H9 (cell line): Measurements from ENCODE around the gene PRDM1. TPM values are rescaled to one million over a fixed set of nuclear protein-coding genes. Genes with fewer than 3 reads are reported as not detected.

ENCODE experiments used
- DNase-seq: peaks from one replicate; pipeline ENCODE4 v3.0.0-alpha.2; 2017
- H2AFZ ChIP-seq: one replicate; pipeline ENCODE4 v1.6.1; 2013; ENCODE audit warnings: mild to moderate bottlenecking, low read length, control low read depth, moderate library complexity
- H2AK5ac ChIP-seq: 2 replicates; pipeline ENCODE4 v1.6.1; 2013; ENCODE audit warnings: low read length, control low read depth, mixed read lengths; ENCODE audit not compliant: insufficient read length
- H2BK120ac ChIP-seq: one replicate; pipeline ENCODE4 v1.6.1; 2013; ENCODE audit warnings: low read depth, mild to moderate bottlenecking, low read length, control low read depth, inconsistent platforms; ENCODE audit not compliant: poor library complexity, severe bottlenecking
- H2BK12ac ChIP-seq: 2 replicates; pipeline ENCODE4 v1.6.1; 2013; ENCODE audit warnings: low read length, control low read depth, mixed read lengths, low read depth; ENCODE audit not compliant: insufficient read length
- H2BK15ac ChIP-seq: 2 replicates; pipeline ENCODE4 v1.6.1; 2013; ENCODE audit warnings: low read depth, low read length, control low read depth
- H2BK20ac ChIP-seq: one replicate; pipeline ENCODE4 v1.6.1; 2013; ENCODE audit warnings: low read depth, mild to moderate bottlenecking, low read length, control low read depth, inconsistent platforms; ENCODE audit not compliant: poor library complexity, severe bottlenecking
- H2BK5ac ChIP-seq: 2 replicates; pipeline ENCODE4 v1.6.1; 2013; ENCODE audit warnings: low read length, control low read depth, mixed read lengths; ENCODE audit not compliant: insufficient read length
- H3K14ac ChIP-seq: 2 replicates; pipeline ENCODE4 v1.6.1; 2013; ENCODE audit warnings: low read length, control low read depth; ENCODE audit not compliant: insufficient read depth
- H3K18ac ChIP-seq: 2 replicates; pipeline ENCODE4 v1.6.1; 2013; ENCODE audit warnings: low read depth, mild to moderate bottlenecking, mixed read lengths, low read length, control low read depth; ENCODE audit not compliant: insufficient read length
- H3K23ac ChIP-seq: 2 replicates; pipeline ENCODE4 v1.6.1; 2013; ENCODE audit warnings: low read length, control low read depth, mixed read lengths, low read depth; ENCODE audit not compliant: insufficient read length
- H3K23me2 ChIP-seq: 2 replicates; pipeline ENCODE4 v1.6.1; 2013; ENCODE audit warnings: low read depth, mild to moderate bottlenecking, mixed read lengths, low read length, control low read depth; ENCODE audit not compliant: insufficient read length, poor library complexity, severe bottlenecking
- H3K27ac ChIP-seq: 2 replicates; pipeline ENCODE4 v1.5.1; 2013; ENCODE audit warnings: low read length, control low read depth, mixed read lengths, low read depth; ENCODE audit not compliant: insufficient read length
- H3K27me3 ChIP-seq: 2 replicates; pipeline ENCODE4 v1.6.1; 2013; ENCODE audit warnings: low read length, control low read depth, inconsistent platforms; ENCODE audit not compliant: insufficient read depth
- H3K4ac ChIP-seq: 2 replicates; pipeline ENCODE4 v1.6.1; 2013; ENCODE audit warnings: low read depth, mild to moderate bottlenecking, control low read depth, inconsistent platforms, low read length, moderate library complexity
- H3K4me1 ChIP-seq: 2 replicates; pipeline ENCODE4 v1.6.1; 2013; ENCODE audit warnings: low read length, control low read depth, inconsistent platforms; ENCODE audit not compliant: insufficient read depth
- H3K4me2 ChIP-seq: 2 replicates; pipeline ENCODE4 v1.6.1; 2013; ENCODE audit warnings: low read length, control low read depth, mixed read lengths; ENCODE audit not compliant: insufficient read length, insufficient read depth
- H3K56ac ChIP-seq: 2 replicates; pipeline ENCODE4 v1.6.1; 2013; ENCODE audit warnings: low read depth, mild to moderate bottlenecking, mixed read lengths, low read length, control low read depth; ENCODE audit not compliant: insufficient read length
- H3K79me1 ChIP-seq: 2 replicates; pipeline ENCODE4 v1.6.1; 2013; ENCODE audit warnings: low read depth, mild to moderate bottlenecking, moderate library complexity, low read length, control low read depth, inconsistent platforms; ENCODE audit not compliant: insufficient read depth, poor library complexity, severe bottlenecking
- H3K79me2 ChIP-seq: 2 replicates; pipeline ENCODE4 v1.6.1; 2013; ENCODE audit warnings: low read length, control low read depth, inconsistent platforms; ENCODE audit not compliant: insufficient read depth
- H3K9ac ChIP-seq: 2 replicates; pipeline ENCODE4 v1.6.1; 2013; ENCODE audit warnings: low read length, control low read depth, mixed read lengths; ENCODE audit not compliant: insufficient read length; ENCODE audit errors: extremely low read depth
- H3K9me3 ChIP-seq: one replicate; pipeline ENCODE4 v1.6.1; 2013; ENCODE audit warnings: low read depth, low read length, inconsistent platforms; ENCODE audit not compliant: control insufficient read depth
- H3T11ph ChIP-seq: one replicate; pipeline ENCODE4 v1.6.1; 2013; ENCODE audit warnings: mild to moderate bottlenecking, low read length, control low read depth, inconsistent platforms
- H4K20me1 ChIP-seq: one replicate; pipeline ENCODE4 v1.6.1; 2013; ENCODE audit not compliant: control insufficient read depth, insufficient read length, insufficient read depth
- H4K5ac ChIP-seq: 2 replicates; pipeline ENCODE4 v1.6.1; 2013; ENCODE audit warnings: low read depth, mild to moderate bottlenecking, mixed read lengths, low read length, control low read depth; ENCODE audit not compliant: insufficient read length
- H4K8ac ChIP-seq: replicated peaks from 2 replicates; pipeline ENCODE4 v1.6.1; 2013; ENCODE audit warnings: low read length, control low read depth, mixed read lengths, low read depth; ENCODE audit not compliant: insufficient read length
- H4K91ac ChIP-seq: 2 replicates; pipeline ENCODE4 v1.6.1; 2013; ENCODE audit warnings: low read depth, mild to moderate bottlenecking, moderate library complexity, mixed read lengths, low read length, control low read depth; ENCODE audit not compliant: insufficient read length
- H3K27ac Mint-ChIP-seq, 3 experiments: 2 replicates in 2 of 3; 3 replicates in 1 of 3; pipeline ENCODE4 v1.8.0; 2020 to 2021; ENCODE audit warnings: mixed read lengths in 3 of 3, mild to moderate bottlenecking in 1 of 3, moderate library complexity in 1 of 3
- H3K27me3 Mint-ChIP-seq: 2 replicates; pipeline ENCODE4 v1.8.0; 2021; ENCODE audit warnings: low read depth, mild to moderate bottlenecking, moderate library complexity, mixed read lengths
- H3K36me3 Mint-ChIP-seq, 3 experiments: 2 replicates in 2 of 3; 3 replicates in 1 of 3; pipeline ENCODE4 v1.8.0; 2020 to 2021; ENCODE audit warnings: low read depth in 3 of 3, mixed read lengths in 3 of 3; ENCODE audit not compliant: insufficient read depth in 1 of 3
- H3K4me1 Mint-ChIP-seq, 2 experiments: 2 replicates each; pipeline ENCODE4 v1.8.0; 2020; ENCODE audit warnings: mixed read lengths in 2 of 2
- H3K4me3 Mint-ChIP-seq, 2 experiments: 2 replicates in 1 of 2; 3 replicates in 1 of 2; pipeline ENCODE4 v1.8.0; 2020 to 2021; ENCODE audit warnings: mild to moderate bottlenecking in 2 of 2, mixed read lengths in 2 of 2, moderate library complexity in 1 of 2
- H3K9me3 Mint-ChIP-seq, 2 experiments: 2 replicates in 1 of 2; 3 replicates in 1 of 2; pipeline ENCODE4 v1.8.0; 2020; ENCODE audit warnings: mild to moderate bottlenecking in 2 of 2, mixed read lengths in 2 of 2, moderate library complexity in 1 of 2
- CTCF ChIP-seq: fragments of 200-600 bp; sonication (generic); conservative IDR thresholded peaks from 3 replicates; pipeline ENCODE4 v1.8.0; 2021; ENCODE audit warnings: antibody characterized with exemption, mild to moderate bottlenecking
- WGBS: extraction: QIAGEN DNeasy Blood & Tissue Kit; methylation state at CpG from one replicate; pipeline ENCODE4 v1.1.7; 2013; ENCODE audit warnings: missing lambda C conversion rate, low lambda C conversion rate, mixed read lengths; ENCODE audit not compliant: insufficient read length; ENCODE audit errors: extremely low coverage; 5-methylcytosine and 5-hydroxymethylcytosine counted together
- total RNA-seq: library from RNA; stranded (reverse); gene quantifications from 2 replicates; pipeline ENCODE4 v1.2.1, GENCODE V29; 2021

PRDM1 gene
- total RNA-seq, 1 experiment from 2014 or later = 2.9 TPM

GRCh38 chr6:106084106-106084988 lies 1.8 kb upstream of the PRDM1 start:
- Histone ChIP-seq H2AFZ (no peak overlapping the region), H4K8ac (no peak overlapping the region), H3K18ac (no peak overlapping the region), H2BK15ac (no peak overlapping the region), H4K20me1 (no peaks in the 10 kb centered on the region), H2BK20ac (no peak overlapping the region), H2BK5ac (no peak overlapping the region), H3K4me2 (no peak overlapping the region), H3K4me1 (peaks cover 3% of the 10 kb centered on the region; the same call in 1 of the 2 replicates), H3K79me2 (no peaks in the 10 kb centered on the region), H4K5ac (no peak overlapping the region), H3K56ac (no peak overlapping the region), H3T11ph (no peak overlapping the region), H3K23me2 (peaks cover 11% of the 10 kb centered on the region), H3K27ac (no peak overlapping the region), H3K4ac (no peak overlapping the region), H2BK120ac (no peak overlapping the region), H3K27me3 (no peaks in the 10 kb centered on the region; the same call in 1 of the 2 replicates), H3K23ac (no peak overlapping the region), H4K91ac (no peak overlapping the region), H2BK12ac (no peak overlapping the region), H3K9ac (no peak overlapping the region), H3K79me1 (no peaks in the 10 kb centered on the region), H2AK5ac (no peak overlapping the region), H3K9me3 (no peaks in the 10 kb centered on the region), H3K14ac (no peak overlapping the region)
- H3K36me3 Mint-ChIP-seq = no peaks in the 10 kb centered on the region
- peak; percentile 91 for TF ChIP-seq CTCF
- H3K27ac Mint-ChIP-seq = no peak overlapping the region
- WGBS = no CpG with 5 or more reads among the region's 5 CpGs
- no peak overlapping the region; a peak in 1 of 5 replicates for H3K4me3 Mint-ChIP-seq
- peak; percentile 75 for DNase-seq
- peaks cover 27% of the 10 kb centered on the region for H3K27me3 Mint-ChIP-seq
- H3K4me1 Mint-ChIP-seq = peaks cover 51 to 55% of the 10 kb centered on the region in 2 experiments
- no peaks in the 10 kb centered on the region for H3K9me3 Mint-ChIP-seq
